Activated T-helper 9 cell treated with anti-CD3 and anti-CD28 coated beads, Interleukin-2, amount 50 U/mL, for 16 hours (primary cell): ENCODE results near the gene SNX18.
"Not testable (repeated sequence)": the region's sequence is repeated elsewhere in the genome, so short reads cannot be mapped to it uniquely, and the experiment has no call there.

Experiments used
- DNase-seq: peaks from one replicate; pipeline ENCODE4 v3.0.0-alpha.2; 2020; ENCODE audit warnings: low read depth

The SNX18 gene

GRCh38 chr5:54520438-54520846 is 2.9 kb downstream of the SNX18 start:
- DNase-seq, result no peak

- DNase-seq, result no peak
Observed at GRCh38 chr5:54520940-54521339, 3.4 kb downstream of the SNX18 start.

- DNase-seq, result no peak
Observed at GRCh38 chr5:54521856-54522479, 4.4 kb downstream of the SNX18 start.

GRCh38 chr5:54523534-54523933 is 6.0 kb downstream of the SNX18 start:
- no peak for DNase-seq

- no peak for DNase-seq
Observed at GRCh38 chr5:54524082-54524481, 6.5 kb downstream of the SNX18 start.

- DNase-seq, result no peak
Observed at GRCh38 chr5:54524704-54525103, 7.1 kb downstream of the SNX18 start.

GRCh38 chr5:54525261-54525660 is 7.7 kb downstream of the SNX18 start:
- no peak for DNase-seq

- DNase-seq, result no peak
Observed at GRCh38 chr5:54525692-54526091, 8.1 kb downstream of the SNX18 start.

- no peak for DNase-seq
Observed at GRCh38 chr5:54526604-54527288, 9.2 kb downstream of the SNX18 start.

GRCh38 chr5:54528633-54529209 is 11.2 kb downstream of the SNX18 start:
- no peak for DNase-seq

GRCh38 chr5:54529565-54529964 is 12.0 kb downstream of the SNX18 start:
- no peak for DNase-seq

- DNase-seq, result no peak
Observed at GRCh38 chr5:54531546-54531945, 14.0 kb downstream of the SNX18 start.

- DNase-seq, result no peak
Observed at GRCh38 chr5:54533541-54534190, 16.1 kb downstream of the SNX18 start.

- no peak for DNase-seq
Observed at GRCh38 chr5:54534191-54535004, 16.8 kb downstream of the SNX18 start.

GRCh38 chr5:54535149-54535844 is 17.7 kb downstream of the SNX18 start:
- no peak for DNase-seq

GRCh38 chr5:54536375-54536774 is 18.8 kb downstream of the SNX18 start:
- DNase-seq, result not testable (repeated sequence)

GRCh38 chr5:54536861-54537260 is 19.3 kb downstream of the SNX18 start:
- not testable (repeated sequence) for DNase-seq

GRCh38 chr5:54537725-54538124 is 20.2 kb downstream of the SNX18 start:
- DNase-seq, result no peak

GRCh38 chr5:54538156-54538555 is 20.6 kb downstream of the SNX18 start:
- DNase-seq, result no peak

- no peak for DNase-seq
Observed at GRCh38 chr5:54539001-54539400, 21.4 kb downstream of the SNX18 start.

- DNase-seq, result no peak
Observed at GRCh38 chr5:54540286-54540685, 22.7 kb downstream of the SNX18 start.
